Smooth muscle cell of the brain vasculature (primary cell): ENCODE results near the gene HEBP1.

Experiments used
- DNase-seq: peaks from one replicate; pipeline ENCODE4 v3.0.0-alpha.2; 2012; ENCODE audit warnings: low read depth, low spot score

HEBP1 gene

DNA sequence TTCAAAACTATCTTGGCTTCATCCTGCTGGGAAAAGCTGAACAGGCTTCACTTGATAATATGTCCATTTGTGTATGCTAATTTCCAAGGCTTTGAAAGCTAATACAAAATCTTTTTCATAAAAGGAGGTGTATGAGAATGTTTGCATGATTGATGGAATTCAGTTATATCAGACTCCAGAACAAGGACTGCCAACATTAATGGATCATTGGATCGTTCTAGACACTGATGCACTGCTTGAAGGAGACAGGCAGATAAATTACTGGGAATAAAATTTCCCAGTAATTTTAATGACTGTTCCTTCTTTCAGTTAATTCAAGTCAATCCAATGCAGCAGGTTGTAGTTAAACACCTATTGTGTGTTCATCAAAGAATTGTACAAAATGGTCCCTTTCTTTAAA, 48.6 kb downstream of the HEBP1 start:
- DNase-seq = no peak

DNA sequence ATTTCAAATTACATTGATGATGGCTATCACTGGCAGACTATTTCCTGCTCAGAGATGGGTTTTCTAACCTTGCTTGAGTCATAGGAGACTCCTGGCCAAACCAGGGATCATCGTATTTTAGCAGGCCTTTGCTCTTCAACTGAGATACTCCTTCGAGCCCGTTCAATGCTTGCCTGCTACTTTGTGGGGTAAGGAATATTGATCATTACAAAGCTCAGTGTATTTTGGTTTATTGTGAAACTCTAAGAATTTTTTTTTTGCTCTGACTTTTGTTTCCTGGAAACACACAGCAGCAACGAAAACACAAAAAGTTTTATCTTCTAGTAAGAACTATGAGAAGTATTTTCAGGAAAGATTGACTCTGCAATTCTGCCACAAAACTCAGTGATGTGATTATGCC, 52.2 kb downstream of the HEBP1 start:
- no peak for DNase-seq

DNA sequence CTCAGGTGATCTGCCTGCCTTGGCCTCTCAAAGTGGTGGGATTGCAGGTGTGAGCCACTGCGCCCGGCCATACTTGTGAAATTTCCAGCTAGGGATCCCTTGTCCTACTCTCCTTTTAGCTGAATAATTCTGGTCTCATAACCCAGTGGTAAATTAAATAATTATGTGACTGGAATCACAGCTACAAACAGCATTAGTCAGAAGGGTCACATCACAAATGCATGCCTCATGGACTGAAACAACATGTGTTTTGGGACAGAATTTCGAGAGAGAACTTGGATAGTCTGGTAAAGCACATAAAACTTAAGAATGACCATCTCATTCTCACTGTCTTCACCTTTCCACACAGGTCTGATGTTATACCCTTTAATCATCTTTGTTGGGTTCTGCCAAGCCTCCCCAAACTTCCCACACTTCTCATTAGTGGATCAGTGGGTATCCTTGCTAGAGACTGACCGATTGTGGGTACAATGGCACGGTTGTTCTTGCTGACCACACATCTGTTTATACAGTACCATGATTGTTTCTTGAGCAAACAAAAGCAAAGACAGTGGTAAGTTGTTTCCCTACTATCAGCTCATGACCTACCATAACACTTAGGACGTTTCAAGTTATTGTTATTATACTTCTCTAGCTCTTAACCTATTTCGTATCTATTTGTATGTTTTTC, 53.2 kb downstream of the HEBP1 start:
- DNase-seq = no peak

DNA sequence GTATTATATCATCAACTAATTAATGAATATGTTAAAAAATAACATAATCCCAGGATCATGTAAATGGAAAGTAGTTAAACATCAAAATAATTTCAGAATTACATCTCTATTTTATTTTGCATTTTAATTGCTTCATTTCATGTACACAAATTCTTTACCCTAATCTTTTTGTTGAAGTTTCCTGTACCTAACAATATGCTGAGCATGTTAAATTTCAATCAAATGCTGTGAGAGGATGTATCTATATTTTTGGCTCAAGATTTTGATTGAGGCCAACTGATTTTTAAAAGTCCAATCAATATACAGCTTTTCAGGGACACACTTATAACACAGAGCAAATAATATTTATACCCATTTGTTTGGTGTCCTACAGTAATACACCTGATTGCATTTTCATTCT, 54.5 kb downstream of the HEBP1 start:
- DNase-seq = no peak

DNA sequence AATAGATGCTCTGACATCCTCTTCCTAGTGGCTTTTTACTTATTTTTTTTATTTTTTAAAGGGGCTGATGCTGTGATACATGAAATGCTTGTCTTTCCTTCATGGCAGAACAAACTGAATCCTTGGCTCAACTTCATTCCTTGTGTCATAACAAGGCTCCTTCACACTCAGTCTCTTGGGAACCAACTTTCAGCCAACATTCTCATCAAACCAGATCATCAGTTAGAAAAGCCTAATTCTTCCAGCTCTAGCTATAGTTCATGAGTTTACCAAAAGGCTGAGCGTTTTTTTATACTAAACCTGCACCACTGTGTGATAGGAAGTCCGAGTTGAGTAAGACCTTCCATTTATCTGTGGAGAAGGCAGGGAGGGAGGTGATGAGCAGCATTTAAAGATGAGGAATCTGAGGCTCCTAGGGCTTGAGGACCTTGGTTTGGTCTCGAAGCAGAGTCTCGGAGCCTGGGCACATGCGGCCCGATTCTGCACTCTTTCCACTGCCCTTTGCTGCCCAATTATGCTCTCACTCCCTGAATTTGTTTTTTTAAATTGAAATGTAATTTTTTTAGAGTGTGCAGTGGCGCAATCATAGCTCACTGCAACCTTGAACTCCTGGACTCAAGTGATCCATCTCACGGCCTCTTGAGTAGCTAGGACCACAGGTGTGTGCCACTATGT, 56.3 kb downstream of the HEBP1 start:
- no peak for DNase-seq

DNA sequence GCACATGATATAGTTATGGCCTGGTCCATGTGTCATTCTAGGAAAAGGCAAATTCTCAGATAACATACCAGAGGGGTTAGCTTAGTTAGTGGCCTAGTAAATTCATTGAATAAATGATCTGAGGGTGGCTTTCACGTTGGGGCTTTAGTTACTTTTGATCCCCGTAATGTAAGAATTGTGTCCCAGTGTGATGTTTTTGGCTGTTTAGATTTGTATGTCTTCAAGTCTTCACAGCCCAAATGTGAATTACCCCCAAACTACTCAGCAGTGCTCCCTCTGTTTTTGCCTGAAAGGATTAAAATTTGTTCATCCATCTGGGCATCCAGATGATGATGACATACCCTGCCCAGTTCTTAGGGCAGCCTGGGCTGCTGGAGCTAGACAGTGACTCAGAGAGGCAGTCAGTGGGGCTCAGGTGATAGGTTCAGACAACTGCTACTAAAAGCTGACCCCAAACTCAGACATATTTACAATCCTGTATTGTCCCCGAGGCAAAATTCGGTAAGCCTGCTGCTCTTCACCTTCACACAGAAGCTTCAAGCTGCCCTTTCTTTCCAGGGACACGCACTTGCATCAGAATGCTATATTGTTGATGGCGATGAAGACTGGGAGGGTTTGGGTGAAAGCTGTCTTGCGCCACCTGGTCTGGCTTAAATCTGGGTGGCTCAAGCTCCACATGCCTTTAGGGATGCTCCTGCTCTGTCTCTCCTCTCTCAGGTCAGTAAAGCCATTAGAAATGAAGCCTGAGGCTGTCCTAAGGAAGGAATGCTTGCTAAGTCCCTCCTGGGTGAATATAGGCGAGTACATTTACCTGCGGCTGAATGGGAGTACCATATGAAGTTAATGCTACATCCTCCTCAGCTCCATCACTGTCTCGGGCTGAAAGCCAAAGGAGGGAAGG, 58.4 kb downstream of the HEBP1 start:
- DNase-seq = no peak

DNA sequence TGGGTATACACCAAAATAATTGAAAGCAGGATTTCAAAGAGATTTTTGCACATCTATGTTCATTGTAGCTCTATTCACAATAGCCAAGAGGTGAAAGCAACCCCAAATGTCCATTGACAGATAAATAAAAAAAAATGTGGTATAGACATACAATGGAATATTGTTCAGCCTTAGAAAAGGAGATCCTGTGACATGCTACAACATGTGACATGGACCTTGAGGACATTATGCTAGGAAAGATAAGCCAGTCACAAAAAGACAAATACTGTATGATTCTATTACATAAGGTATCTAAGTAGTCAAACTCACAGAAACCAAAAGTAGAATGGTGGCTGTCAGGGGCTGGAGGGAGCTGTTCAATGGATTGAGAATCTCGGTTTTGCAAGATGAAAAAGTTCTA, 60.2 kb downstream of the HEBP1 start:
- DNase-seq = no peak

DNA sequence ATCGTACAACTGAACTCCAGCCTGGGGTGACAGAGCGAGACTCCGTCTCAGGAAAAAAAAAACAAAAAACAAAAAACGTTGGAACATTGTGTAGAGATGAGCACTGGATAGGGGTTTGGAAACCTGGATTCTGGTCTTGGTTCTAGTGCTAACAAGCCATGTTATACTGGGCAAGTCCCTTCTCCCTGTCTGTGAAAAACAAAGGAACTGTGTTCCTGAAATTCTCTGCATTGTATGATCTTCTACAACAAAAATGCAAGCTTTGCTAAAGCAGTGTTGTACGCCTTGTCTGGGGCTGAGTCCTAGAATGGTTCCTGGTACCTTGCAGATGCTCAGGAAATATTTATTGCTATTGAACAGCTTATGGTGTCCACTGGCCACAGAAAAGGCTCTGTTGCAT, 61.5 kb downstream of the HEBP1 start:
- DNase-seq = no peak

DNA sequence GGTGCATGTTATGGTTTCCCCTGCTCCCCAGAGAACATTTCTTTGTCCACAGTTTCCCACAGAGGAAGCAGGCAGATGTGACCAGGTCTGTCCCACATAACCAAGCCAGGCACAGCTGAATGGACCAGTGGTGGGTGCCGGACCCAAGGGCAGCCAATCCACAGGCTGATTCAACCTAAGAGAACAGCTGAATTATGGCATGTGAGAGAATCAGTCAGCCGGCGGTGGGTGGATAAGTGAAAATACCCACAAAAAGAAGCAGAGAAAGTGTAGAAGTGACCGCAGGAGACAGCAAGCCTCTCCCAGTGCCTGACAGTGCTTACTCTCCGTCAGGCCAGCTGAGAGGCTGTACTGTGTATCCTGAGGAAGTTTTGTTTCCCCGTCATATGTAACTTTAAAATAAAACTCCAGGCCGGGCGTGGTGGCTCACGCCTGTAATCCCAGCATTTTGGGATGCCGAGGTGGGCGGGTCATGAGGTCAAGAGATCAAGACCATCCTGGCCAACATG, 63.0 kb downstream of the HEBP1 start:
- no peak for DNase-seq

DNA sequence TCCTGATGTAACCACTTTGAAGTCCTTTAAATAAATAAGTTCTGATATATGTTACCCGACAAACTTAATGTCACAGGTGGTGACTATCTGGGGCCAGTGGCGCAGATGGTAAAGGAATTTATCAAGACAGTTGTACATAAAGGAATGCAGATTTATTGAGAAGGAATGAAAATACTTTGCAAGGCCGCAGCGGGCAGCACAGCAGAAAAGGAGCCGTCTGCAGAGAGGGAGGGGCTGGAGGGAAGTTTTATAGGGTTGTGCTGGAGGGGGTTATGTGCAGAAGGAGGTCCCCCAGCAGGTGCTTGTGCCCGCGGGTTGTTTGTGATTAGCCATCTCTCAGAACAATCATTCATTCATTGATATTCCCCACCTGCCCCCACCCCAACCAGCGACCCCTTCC, 65.5 kb downstream of the HEBP1 start:
- no peak for DNase-seq

DNA sequence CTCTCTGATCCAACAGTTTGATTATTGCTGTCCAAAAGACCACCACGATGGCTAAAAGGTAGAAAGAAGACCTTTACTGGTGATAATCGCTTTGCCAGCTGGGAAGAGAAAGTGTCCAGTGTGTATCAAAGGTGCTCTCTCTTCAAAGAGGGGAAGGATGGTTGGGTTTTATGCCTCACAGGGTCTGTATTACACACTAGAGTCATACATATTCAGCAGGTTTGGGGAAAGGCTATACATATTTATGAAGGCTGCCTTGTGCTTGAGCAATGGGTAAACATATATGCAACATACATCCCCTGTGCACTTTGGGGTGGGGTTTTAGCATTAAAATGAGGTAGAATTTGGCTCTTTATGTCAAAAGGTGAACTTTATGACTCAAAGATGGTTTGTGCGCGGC, 66.3 kb downstream of the HEBP1 start:
- DNase-seq = no peak

DNA sequence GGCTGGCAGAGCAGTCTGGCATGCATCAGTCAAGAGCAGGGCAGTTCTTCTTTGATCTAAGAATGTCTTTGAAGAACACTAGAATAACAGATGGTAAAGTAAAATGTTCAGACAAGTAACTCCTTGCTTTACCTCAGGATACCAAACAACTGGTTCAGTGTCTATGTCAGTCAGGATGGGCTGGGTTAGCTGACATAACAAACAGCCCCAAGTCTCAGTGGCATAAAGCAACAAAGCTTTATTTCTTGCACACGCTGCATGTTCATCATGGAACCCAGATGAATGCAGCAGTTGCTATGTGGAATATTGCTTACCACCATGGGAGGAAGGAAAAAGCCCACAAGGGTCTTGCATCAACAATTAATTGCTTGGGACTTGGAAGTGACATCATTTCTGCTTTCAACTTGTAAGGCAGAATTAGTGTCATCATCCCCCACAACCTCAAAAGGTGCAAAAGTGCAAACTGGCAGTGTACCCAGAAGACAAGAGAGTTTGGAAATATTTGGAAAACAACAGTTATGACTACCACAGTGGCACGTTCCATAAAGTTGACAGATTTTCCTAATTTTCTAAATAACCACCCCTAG, 69.3 kb downstream of the HEBP1 start:
- no peak for DNase-seq

DNA sequence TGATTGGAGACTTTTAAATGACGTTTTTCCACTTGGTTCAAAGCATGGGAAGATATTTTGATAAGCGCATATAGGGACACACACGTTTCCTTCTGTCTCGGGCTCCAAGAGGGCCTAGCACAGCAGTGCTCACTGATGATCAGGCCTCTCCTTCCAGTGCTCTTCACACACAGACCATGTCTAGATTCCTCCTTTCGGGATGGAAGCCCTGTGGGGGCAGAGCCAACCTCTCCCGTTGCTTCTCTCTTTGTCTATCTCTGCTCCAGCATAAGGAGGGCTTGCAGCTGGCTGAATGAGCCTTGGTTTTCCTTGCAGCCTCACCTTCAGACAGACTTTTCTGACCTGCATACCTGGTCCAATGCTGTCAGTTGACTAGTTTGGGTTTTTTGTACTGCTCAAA, 70.4 kb downstream of the HEBP1 start:
- DNase-seq = no peak

DNA sequence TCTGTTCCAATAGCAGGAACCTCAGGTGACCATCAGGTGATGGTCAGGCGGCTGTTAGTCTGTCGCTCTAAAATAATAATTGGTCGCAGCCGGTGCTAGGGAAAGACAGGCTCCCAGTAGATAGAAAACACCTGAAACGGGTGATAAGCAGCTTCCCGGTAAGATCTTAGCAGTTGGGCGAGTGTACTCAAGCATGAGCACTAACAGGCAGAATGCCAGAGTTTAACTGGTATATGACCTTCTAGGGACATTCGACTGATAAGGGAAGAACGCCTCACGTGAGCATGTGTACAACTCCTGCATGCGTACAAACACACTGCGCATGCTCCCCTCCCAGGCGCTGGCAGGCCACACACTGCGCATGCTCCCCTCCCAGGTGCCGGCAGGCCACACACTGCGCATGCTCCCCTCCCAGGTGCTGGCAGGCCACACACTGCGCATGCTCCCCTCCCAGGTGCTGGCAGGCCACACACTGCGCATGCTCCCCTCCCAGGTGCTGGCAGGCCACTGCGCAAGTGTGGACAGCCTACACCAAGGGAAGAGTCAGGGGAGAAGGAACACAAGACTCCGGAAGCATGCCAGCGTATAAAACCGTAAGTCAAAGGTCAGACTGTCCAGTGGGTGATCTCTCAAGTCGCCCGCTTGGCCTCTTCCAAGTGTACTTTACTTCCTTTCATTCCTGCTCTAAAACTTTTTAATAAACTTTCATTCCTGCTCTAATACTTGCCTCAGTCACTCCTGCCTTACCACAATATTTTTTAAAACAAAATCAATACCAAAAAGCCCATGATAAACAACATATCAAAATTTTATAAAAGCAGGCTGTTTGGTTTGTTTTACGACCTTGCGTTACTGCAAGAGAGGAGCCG, 72.6 kb downstream of the HEBP1 start:
- peak; percentile 13 for DNase-seq

DNA sequence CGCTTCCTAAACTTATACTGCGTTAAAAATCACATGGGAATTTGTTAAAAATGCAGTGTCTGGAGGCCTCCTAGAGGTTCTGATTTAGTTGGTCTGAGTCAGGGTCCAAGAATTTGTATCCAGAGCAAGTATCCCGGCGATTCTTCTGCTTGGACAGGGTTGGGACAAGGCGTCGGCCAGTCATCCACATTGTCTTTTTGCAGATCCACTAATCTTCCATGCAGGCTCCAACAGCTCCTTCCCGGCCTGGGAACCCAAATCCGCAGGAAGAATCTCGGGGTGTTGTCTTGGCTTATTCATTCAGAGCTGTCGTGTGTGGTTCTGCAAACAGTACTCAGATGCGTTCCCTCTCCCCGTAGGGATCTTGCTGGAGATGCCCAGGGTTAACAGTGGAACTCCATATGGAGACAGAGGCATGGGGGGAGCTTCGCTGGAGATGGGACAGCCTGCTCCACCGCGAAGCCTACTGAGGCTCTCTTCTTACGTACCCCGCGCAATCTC, 73.4 kb downstream of the HEBP1 start:
- no peak for DNase-seq

DNA sequence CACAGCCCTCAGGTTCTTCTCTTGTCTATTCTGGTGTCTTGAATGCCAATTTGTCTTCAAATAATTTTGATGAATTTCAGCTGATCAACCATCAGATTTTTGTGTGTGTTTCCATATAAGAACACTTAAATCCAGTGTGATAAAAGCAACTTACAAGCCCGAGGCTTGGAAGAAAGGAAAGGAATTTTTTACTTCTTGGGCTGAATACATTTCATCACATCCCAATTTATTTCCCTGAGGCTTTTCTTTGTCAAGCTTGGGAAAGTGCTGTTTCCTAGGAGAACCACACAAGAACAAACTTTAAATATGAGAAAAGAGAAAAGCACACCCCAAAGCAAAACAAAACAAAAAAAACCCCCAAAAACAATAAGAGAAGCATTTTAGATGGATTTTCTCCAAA, 74.7 kb downstream of the HEBP1 start:
- DNase-seq = no peak
